Measurements from ENCODE around the gene DDX4.
"Not testable (repeated sequence)": the region's sequence is repeated elsewhere in the genome, so short reads cannot be mapped to it uniquely, and the experiment has no call there.

DDX4 gene

DNA sequence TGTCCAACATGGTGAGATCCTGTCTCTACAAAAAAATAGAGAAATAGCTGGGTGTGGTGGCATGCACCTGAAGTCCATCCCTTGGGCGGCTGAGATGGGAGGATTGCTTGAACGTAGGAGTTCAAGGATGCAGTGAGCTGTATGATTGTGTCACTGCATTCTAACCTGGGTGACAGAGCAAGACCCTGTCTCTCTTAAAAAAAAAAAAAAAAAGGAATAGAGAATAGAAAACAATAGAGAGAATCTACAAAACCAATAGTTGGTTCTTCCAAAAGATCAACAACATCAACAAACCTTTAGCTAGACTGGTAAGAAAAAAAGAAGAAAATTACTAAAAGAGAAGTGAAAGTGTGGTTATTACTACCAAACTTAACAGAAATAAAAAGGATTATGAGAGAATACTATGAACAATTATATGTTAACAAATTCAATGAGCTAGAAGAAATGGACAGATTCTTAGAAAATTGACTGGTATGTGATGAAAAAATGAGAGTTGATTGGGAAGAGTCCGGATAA, 17.6 kb upstream of the DDX4 start:
- no peak for DNase-seq (ENCODE audit: low read depth in 3 of 3, low spot score in 1 of 3)

DNA sequence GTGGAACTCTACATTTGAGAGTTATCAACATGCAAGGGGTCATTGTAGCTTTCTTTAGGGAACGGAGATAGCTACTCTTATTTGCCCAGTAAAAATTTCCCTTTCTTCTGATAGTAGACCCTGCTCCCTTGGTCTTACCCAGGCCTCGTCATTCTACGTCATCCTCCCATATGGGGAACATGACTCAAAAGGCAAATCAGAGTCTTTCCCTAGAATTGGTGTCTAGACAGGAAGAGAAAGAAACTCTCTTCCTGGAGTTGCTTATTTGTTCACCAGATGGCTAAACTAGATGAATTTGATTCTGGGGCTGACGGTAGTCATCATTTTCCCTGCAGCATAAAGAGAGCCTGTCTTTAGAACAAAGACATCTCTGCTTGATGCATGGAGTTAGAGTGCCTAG, 13.6 kb upstream of the DDX4 start:
- no peak for DNase-seq (ENCODE audit: low read depth in 3 of 3, low spot score in 1 of 3)

DNA sequence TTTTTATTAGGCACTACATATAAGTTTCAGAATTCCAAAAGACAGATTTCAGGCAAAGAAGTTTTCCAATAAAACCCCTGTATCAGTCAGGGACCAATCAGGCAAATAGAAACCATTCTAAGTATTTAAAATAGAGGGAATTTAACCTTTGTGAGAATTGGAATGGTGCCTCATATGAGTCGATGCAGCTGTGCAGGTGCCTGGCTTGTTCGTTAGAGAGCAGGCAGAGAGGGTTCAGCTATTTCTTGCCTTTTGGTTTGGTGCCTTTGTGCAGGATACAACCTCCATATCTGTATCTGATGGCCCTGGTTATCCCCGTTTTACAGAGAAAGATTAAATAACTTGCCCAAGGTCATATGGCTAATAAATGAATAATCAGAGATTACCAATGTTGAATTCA, 6.0 kb upstream of the DDX4 start:
- DNase-seq (ENCODE audit: low read depth in 3 of 3, low spot score in 1 of 3) = no peak

- no peak for DNase-seq (ENCODE audit: low read depth in 3 of 3, low spot score in 1 of 3)
Measured at GRCh38 chr5:55732585-55732984, 5.3 kb upstream of the DDX4 start.

GRCh38 chr5:55734658-55735057, 3.2 kb upstream of the DDX4 start:
- DNase-seq (ENCODE audit: low read depth in 3 of 3, low spot score in 1 of 3) = no peak

GRCh38 chr5:55742778-55743177, 4.9 kb downstream of the DDX4 start:
- no peak for DNase-seq (ENCODE audit: low read depth in 3 of 3, low spot score in 1 of 3)

- no peak for DNase-seq (ENCODE audit: low read depth in 3 of 3, low spot score in 1 of 3)
Measured at GRCh38 chr5:55747778-55748318, 10.0 kb downstream of the DDX4 start.

DNA sequence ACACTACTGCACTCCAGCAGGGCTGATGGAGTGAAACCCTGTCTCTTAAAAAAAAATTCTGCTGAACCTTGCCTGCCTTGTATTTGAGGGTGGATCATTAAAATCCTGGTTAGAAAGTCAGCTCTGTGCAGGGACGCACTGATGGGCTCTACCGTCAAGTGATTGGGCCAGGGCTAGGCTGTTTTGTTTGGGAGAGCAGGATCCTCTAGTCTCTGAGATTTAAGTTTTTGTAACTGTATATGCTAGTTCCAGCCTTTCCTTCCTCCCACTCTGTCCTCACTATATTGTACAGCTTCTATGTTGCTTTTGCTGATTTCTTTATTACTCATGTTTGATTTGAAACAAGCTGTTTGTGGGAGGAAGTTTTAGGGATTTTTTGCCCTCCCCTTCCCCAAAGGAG, 11.5 kb downstream of the DDX4 start:
- DNase-seq (ENCODE audit: low read depth in 3 of 3, low spot score in 1 of 3) = no peak

DNA sequence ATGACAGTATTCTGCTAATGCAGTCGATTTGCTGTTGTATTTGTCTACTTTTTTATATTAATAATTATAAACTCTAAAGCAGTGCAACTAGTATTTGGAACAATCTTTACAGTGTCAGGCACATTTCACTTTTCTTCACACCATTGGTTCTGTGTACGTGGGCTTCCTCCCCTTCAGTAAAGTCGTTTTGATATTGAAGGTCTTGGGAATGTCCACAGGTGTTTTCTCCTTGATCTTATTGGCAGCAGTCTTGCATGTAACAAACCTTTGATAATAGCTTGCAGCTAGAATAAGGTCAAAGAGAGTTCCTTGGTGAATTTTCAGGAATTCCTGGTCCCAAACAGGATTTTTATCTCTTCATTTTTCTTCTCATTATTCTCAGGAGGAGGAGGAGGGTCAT, 12.2 kb downstream of the DDX4 start:
- no peak for DNase-seq (ENCODE audit: low read depth in 3 of 3, low spot score in 1 of 3)

- DNase-seq (ENCODE audit: low read depth in 3 of 3, low spot score in 1 of 3) = no peak
Measured at GRCh38 chr5:55750499-55750898, 12.6 kb downstream of the DDX4 start.

DNA sequence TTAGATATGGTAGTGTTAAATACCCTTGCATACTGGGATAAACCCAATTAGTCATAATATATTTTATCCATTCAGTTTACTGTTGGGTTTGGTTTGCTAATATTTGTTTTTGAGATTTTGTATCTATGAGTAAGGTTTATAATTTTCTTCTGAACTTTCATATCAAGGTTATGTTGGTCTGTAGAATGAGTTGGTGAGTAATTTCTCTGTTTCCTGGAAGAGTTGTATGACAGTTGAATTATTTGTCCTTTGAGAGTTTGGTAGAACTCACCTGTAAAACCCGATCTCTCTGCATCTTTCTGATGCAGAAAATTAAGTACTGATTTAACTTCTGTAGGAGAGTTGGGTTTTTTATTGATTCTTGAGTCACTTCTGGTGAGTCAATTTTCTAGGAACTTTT, 20.4 kb downstream of the DDX4 start:
- no peak for DNase-seq (ENCODE audit: low read depth in 3 of 3, low spot score in 1 of 3)

DNA sequence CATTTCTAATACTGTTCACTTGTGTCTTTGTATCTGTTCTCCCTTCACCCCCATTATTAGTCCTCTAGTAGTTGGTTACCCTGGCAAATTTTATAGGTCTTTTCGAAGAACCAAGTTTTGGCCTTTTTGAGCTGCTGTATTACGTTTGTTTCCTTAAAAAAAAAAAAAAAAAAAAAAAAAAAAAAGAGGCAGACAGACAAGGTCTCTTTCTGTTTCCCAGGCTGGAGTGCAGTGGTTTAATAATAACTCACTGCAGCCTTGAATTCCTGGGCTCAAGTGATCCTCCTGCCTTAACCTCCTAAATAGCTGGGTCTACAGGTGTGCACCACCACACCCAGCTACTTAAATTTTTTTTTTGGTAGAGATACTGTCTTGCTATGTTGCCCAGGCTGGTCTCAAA, 20.9 kb downstream of the DDX4 start:
- no peak for DNase-seq (ENCODE audit: low read depth in 3 of 3, low spot score in 1 of 3)

GRCh38 chr5:55761721-55762120, 23.9 kb downstream of the DDX4 start:
- not testable (repeated sequence) for DNase-seq (ENCODE audit: low read depth in 3 of 3, low spot score in 1 of 3)

GRCh38 chr5:55763746-55764420, 26.0 kb downstream of the DDX4 start:
- no peak for DNase-seq (ENCODE audit: low read depth in 3 of 3, low spot score in 1 of 3)

- no peak for DNase-seq (ENCODE audit: low read depth in 3 of 3, low spot score in 1 of 3)
Measured at GRCh38 chr5:55768279-55768678, 30.4 kb downstream of the DDX4 start.

GRCh38 chr5:55771175-55771655, 33.4 kb downstream of the DDX4 start:
- no peak for DNase-seq (ENCODE audit: low read depth in 3 of 3, low spot score in 1 of 3)

- no peak for DNase-seq (ENCODE audit: low read depth in 3 of 3, low spot score in 1 of 3)
Measured at GRCh38 chr5:55773057-55773456, 35.2 kb downstream of the DDX4 start.

DNA sequence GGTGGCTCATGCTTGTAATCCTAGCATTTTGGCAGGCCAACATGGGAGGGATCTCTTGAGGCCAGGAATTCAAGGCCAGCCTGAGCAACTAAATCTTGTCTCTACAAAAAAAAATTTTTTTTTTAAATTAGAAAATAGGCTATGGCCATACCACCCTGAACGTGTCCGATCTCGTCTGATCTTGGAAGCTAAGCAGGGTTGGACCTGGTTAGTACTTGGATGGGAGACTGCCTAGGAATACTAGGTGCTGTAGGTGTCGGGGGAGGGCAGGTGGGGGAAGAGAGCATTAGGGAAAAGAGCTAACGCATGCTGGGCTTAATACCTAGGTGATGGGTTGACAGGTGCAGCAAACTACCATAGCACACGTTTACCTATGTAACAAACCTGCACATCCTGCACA, 39.5 kb downstream of the DDX4 start:
- DNase-seq (ENCODE audit: low read depth in 3 of 3, low spot score in 1 of 3) = no peak

DNA sequence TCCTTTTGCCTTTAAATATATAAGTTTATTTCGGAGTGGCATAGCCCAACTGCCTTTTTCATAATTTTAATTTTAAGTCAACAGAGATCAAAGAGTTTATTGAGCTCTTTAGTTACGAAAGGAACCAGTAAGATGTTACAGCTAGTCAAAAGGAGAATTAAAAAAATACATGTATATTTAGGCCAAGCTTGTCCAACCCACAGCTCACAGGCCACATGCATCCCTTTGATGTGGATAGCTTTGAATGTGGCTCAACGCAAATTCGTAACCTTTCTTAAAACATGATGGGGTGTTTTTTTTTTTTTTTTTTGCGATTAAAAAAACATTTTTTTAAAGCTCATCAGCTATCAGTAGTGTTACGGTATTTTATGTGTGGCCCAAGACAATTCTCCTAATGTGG, 63.1 kb downstream of the DDX4 start:
- no peak for DNase-seq (ENCODE audit: low read depth in 3 of 3, low spot score in 1 of 3)

DNA sequence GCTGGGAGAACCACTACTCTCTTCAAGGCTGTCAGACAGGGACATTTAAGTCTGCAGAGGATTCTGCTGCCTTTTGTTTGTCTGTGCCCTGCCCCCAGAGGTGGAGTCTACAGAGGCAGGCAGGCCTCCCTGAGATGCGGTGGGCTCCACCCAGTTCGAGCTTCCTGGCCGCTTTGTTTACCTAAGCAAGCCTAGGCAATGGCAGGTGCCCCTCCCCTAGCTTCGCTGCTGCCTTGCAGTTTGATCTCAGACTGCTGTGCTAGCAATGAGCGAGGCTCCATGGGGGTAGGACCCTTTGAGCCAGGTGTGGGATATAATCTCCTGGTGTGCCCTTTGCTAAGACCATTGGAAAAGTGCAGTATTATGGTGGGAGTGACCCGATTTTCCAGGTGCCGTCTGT, 71.0 kb downstream of the DDX4 start:
- DNase-seq (ENCODE audit: low read depth in 3 of 3, low spot score in 1 of 3) = not testable (repeated sequence)

- not testable (repeated sequence) for DNase-seq (ENCODE audit: low read depth in 3 of 3, low spot score in 1 of 3)
Measured at GRCh38 chr5:55815939-55816338, 78.1 kb downstream of the DDX4 start.

DNA sequence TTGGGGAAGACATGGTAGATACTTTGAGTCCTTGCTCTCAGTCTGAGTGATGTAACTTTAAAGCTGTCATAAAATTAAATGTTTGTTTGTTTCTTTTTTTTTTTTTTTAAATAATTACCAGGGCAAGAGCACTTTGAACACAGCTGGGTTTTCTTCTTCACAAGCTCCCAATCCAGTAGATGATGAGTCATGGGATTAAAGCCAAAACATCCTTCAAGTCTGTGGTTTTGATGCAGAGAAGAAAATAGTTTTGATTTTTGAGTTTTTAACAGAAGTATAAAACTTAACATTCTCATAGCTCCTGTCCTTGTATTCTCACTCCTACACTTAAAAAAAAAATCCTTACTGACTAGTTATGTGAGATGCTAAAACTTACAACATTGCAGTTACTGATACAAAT, 78.5 kb downstream of the DDX4 start:
- no peak for DNase-seq (ENCODE audit: low read depth in 3 of 3, low spot score in 1 of 3)

DNA sequence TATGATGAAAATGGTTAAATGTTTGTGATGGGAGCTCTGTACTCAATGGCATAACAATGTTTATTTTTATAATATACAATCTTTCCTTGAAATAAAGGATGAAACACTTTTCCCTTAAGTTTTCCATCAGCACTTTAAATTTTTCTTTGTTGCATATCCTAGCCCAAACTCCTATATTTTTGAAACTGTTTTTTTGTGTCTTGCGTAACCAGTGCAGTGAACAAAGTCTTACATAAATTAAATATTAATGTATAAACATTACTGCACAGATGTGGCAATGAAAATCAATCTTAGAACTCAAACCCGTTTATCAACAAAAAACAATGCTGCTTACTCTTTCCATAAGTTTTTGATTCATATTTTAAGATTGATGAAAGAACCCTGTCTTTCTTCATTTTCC, 79.2 kb downstream of the DDX4 start:
- no peak for DNase-seq (ENCODE audit: low read depth in 3 of 3, low spot score in 1 of 3)

All from stimulated activated CD4-positive, alpha-beta T cell treated with anti-CD3 and anti-CD28 coated beads, TNF-alpha, amount 100 ng/mL, for 1 hour (primary cell).